Glutamatergic neuron (in vitro differentiated cells): ENCODE measurements around the gene SAMD1. TPM values are rescaled to one million over a fixed set of nuclear protein-coding genes. Genes with fewer than 3 reads are reported as not detected.

ENCODE experiments used
- DNase-seq: peaks from one replicate; pipeline ENCODE4 v3.0.0; 2022
- H3K27ac Mint-ChIP-seq: one replicate; pipeline ENCODE4 v1.8.0; 2020; ENCODE audit warnings: mild to moderate bottlenecking, mixed read lengths, inconsistent platforms; ENCODE audit not compliant: unreplicated experiment
- H3K27me3 Mint-ChIP-seq: one replicate; pipeline ENCODE4 v1.8.0; 2020; ENCODE audit warnings: mild to moderate bottlenecking, moderate library complexity, mixed read lengths, inconsistent platforms; ENCODE audit not compliant: unreplicated experiment
- H3K36me3 Mint-ChIP-seq: one replicate; pipeline ENCODE4 v1.8.0; 2020; ENCODE audit warnings: mild to moderate bottlenecking, mixed read lengths, inconsistent platforms; ENCODE audit not compliant: unreplicated experiment
- H3K4me1 Mint-ChIP-seq: one replicate; pipeline ENCODE4 v1.8.0; 2020; ENCODE audit warnings: mild to moderate bottlenecking, low read depth, mixed read lengths, inconsistent platforms; ENCODE audit not compliant: unreplicated experiment
- H3K4me3 Mint-ChIP-seq: one replicate; pipeline ENCODE4 v1.8.0; 2020; ENCODE audit warnings: mild to moderate bottlenecking, mixed read lengths, inconsistent platforms; ENCODE audit not compliant: unreplicated experiment
- H3K9me3 Mint-ChIP-seq: one replicate; pipeline ENCODE4 v1.8.0; 2020; ENCODE audit warnings: mild to moderate bottlenecking, moderate library complexity, mixed read lengths, inconsistent platforms; ENCODE audit not compliant: unreplicated experiment
- CTCF ChIP-seq: fragments of 200-600 bp; sonication (generic); IDR thresholded peaks from one replicate; pipeline ENCODE4 v1.5.0; 2021; ENCODE audit not compliant: partially characterized antibody, unreplicated experiment
- long read RNA-seq: library from polyadenylated mRNA; unstranded; transcript quantifications from one replicate; pipeline ENCODE4 v2.0.0, GENCODE V29; 2020; ENCODE audit not compliant: unreplicated experiment
- total RNA-seq: library from RNA; stranded (reverse); fragmentation: NEBNext Ultra II Directional; extraction: Animal tissue kit (Norgen Biotek cat#: 25700); gene quantifications from one replicate; pipeline ENCODE4 v1.2.1, GENCODE V29; 2021; ENCODE audit not compliant: unreplicated experiment

SAMD1 gene
- 52.0 TPM for total RNA-seq
- long read RNA-seq, partial matches to known transcripts, result 2 of 5 reads
- long read RNA-seq, other reads (novel, unspliced or antisense), result 2 of 5 reads

- H3K27ac Mint-ChIP-seq, result peak within 1 kb of the TSS; percentile 84
- peaks cover 8% of the 10 kb centered on the region for H3K4me1 Mint-ChIP-seq
- H3K36me3 Mint-ChIP-seq, result peaks cover 9% of the 10 kb centered on the region
- peaks cover 15% of the 10 kb centered on the region for H3K9me3 Mint-ChIP-seq
- no peak for TF ChIP-seq CTCF
- peaks cover 8% of the 10 kb centered on the region for H3K27me3 Mint-ChIP-seq
- peak; percentile 80 for DNase-seq
- H3K4me3 Mint-ChIP-seq, result peak within 1 kb of the TSS; percentile 93
Observed at GRCh38 chr19:14090509-14091080, at the start of gene SAMD1. SAMD1 (minus strand) TSS chr19:14090751.

- no peak for TF ChIP-seq CTCF
- H3K36me3 Mint-ChIP-seq, result no peaks in the 10 kb centered on the region
- no peak overlapping the region for H3K4me3 Mint-ChIP-seq
- peaks cover 3% of the 10 kb centered on the region for H3K4me1 Mint-ChIP-seq
- no peak for DNase-seq
- H3K27me3 Mint-ChIP-seq, result peaks cover 6% of the 10 kb centered on the region
- no peak overlapping the region for H3K27ac Mint-ChIP-seq
- peaks cover 3% of the 10 kb centered on the region for H3K9me3 Mint-ChIP-seq
Observed at GRCh38 chr19:14139944-14140343, 49.4 kb upstream of the SAMD1 start.

- Mint-ChIP-seq H3K4me1 (peaks cover 6% of the 10 kb centered on the region), H3K9me3 (peaks cover 3% of the 10 kb centered on the region), H3K36me3 (no peaks in the 10 kb centered on the region), H3K27me3 (peaks cover 6% of the 10 kb centered on the region), H3K4me3 (no peak overlapping the region), H3K27ac (no peak overlapping the region)
- DNase-seq, result no peak
- TF ChIP-seq CTCF, result no peak
Observed at GRCh38 chr19:14138576-14139265, 48.2 kb upstream of the SAMD1 start.

GRCh38 chr19:14136509-14137281 is 46.1 kb upstream of the SAMD1 start, which contains the start of gene ASF1B:
ASF1B (minus strand) TSS chr19:14136589; CDS start chr19:14136456, 133 bp downstream.
- peaks cover 6% of the 10 kb centered on the region for H3K4me1 Mint-ChIP-seq
- H3K9me3 Mint-ChIP-seq, result peaks cover 3% of the 10 kb centered on the region
- H3K4me3 Mint-ChIP-seq, result peak within 1 kb of the TSS; percentile 98
- peak within 1 kb of the TSS; percentile 88 for H3K27ac Mint-ChIP-seq
- H3K36me3 Mint-ChIP-seq, result no peaks in the 10 kb centered on the region
- peaks cover 6% of the 10 kb centered on the region for H3K27me3 Mint-ChIP-seq
- TF ChIP-seq CTCF, result peak; percentile 76
- peak; percentile 97 for DNase-seq
